Measurements from ENCODE around the gene OPA3.
A peak's percentile ranks its signal among the peaks of the same experiment; 100 is the strongest.

OPA3 gene

DNA sequence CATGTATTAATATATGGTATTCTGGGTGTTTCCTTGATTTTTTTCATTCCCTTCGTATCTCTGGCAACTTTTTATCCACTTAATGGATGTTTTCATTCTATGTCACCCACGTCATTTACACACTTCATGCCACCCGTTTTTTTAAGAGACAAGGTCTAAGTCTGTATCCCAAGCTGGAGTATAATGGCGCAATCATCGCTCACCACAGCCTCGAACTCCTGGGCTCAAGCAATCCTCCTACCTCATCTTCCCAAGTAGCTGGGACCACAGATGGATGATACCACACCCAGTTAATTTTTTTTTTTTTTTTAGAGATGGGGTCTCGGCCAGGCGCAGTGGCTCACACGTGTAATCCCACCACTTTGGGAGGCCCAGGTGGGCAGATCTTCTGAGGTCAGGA lies 80.7 kb downstream of the OPA3 start:
- DNase-seq (ENCODE audit: low read depth) = no peak

DNA sequence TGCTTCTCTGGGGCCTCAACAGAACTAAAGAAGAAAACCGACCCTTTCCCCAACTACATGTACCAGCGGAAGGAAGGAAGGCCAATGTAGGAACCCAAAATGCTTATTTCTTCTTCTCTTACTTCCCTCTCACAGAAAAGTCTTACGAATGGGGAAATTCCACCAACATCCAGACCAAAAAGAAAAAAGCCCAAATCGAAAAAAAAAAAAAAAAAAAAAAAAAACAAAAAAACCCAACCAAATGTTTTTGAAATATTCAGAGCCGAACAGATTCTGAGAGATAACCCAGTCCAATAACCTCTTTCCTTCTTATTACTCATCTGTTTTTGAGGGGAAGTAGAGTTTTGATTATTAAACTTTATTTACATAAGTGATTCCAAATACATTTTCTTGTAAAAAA lies 82.5 kb downstream of the OPA3 start:
- DNase-seq (ENCODE audit: low read depth) = no peak

DNA sequence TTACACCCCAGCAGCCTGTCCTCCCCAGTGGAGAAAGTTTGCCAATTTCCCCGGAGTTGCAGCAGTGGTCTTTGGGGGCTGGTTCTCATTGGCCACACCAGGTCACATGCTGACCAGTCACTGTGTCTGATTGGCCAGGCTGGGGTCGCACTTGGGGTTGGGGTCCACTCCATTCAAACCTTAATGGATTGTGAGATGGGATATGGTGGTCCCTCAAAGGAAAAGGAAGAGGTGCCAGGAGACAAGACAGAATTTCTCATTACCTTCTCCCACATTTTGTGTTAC lies 82.9 kb downstream of the OPA3 start:
- no peak for DNase-seq (ENCODE audit: low read depth)

DNA sequence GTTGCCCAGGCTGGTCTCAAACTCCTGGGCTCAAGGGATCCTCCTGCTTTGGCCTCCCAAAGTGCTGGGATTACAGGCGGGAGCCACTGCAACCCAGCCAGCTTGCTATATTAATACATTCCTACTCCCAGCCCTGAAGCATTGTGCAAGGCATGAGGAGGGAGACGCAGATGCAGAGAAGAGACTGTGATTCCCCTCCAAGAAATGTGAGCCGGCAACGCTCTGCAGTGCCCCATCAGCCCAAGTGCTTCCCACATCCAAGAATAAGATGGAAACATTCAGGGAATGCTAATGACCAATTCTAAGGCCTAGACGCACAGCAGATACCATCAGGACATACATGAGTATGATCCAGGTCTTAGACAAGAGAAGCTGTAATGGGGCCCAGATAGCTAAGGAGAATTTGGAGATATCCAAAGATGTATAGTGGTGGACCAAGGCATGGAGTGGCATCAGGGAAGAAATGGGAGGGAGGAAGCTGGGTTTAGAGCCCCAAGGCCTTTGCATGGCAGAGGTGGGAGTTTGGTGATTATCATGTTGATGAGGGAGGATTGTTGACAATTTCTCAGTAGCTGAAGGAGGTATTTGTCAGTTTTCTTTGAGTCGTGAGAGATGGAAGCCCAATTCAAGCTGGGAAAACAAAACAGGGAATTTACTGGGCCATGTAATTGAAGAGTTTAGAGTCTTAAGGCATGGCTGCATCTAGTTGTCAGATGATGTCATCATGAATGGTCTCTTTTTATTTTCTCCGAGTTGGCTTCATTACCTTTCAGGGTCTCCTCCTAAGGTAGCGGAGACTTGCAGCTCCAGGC lies 83.5 kb downstream of the OPA3 start:
- DNase-seq (ENCODE audit: low read depth) = no peak

DNA sequence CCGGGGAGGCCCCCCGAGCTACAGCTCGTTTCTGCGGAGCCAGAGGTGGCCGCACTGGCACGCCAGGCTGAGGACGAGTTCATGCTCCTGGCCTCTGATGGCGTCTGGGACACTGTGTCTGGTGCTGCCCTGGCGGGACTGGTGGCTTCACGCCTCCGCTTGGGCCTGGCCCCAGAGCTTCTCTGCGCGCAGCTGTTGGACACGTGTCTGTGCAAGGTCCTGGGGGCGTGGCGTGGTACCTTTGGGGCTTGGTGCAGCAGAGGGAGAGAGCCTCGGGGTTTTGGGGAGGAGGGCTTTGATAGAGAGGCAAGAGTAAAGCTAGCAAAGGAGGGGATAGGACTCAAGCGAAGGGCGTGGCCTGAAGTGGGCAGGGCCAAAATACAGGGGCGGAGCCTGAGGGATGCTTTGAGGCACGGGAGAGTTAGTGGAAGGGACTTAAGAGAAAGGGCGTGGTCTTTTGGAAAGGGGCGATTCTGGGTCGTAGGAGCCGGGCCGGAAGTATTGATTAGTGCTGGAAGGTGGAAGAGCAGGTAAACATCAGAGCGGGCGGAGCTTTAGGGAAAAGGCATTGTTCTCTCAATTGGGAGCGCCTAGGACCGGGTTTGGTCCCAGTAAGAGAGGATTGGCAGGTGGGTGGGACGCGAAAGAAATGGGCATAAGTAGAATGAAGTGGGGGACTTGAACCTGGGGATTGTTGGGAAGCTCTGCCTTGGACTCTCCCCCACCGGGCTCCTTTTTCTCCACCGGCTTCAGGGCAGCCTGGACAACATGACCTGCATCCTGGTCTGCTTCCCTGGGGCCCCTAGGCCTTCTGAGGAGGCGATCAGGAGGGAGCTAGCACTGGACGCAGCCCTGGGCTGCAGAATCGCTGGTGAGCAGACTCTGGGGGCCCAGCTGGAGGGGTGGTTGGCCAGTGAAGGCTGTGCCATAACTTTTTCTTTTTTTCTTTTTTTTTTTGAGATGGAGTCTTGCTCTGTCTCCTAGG lies 85.1 kb downstream of the OPA3 start:
- DNase-seq (ENCODE audit: low read depth) = peak; percentile 55

DNA sequence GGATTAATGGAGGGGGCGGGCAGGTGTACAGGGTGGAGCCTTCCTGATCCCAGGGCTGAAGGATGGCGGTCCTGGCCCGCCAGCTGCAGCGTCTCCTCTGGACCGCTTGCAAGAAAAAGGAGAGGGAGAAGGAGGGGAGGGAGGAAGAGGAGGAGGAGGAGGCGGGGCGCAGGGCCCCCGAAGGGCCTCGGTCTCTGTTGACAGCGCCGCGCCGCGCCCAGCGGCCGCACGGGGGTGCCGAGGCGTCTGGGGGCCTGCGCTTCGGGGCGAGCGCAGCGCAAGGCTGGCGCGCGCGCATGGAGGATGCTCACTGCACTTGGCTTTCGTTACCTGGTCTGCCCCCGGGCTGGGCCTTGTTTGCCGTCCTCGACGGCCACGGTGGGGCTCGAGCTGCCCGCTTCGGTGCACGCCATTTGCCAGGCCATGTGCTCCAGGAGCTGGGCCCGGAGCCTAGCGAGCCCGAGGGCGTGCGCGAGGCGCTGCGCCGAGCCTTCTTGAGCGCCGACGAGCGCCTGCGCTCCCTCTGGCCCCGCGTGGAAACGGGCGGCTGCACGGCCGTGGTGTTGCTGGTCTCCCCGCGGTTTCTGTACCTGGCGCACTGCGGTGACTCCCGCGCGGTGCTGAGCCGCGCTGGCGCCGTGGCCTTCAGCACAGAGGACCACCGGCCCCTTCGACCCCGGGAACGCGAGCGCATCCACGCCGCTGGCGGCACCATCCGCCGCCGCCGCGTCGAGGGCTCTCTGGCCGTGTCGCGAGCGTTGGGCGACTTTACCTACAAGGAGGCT lies 86.0 kb downstream of the OPA3 start, which contains the start of gene PPM1N:
TSS of gene PPM1N (plus strand) at position 33 of the 785 bp plus-strand sequence. CDS start at position 63, 30 bp downstream.
- no peak for DNase-seq (ENCODE audit: low read depth)

DNA sequence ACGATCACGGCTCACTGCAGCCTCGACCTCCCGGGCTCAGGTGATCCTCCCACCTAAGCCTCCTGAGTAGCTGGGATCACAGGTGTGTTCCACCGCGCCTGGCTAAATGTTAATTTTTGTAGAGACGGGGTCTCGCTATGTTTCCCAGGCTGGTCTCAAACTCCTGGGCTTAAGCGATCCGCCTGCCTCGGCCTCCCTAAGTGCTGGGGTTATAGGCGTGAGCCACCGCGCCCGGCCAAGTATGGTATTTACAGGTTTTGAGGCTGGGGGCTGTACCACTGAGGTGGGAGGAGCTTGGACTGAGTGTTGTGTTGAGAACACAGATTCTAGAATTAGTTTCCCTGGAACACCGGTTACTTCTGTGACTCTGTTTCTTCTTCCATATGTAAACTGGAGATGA lies 86.8 kb downstream of the OPA3 start:
- no peak for DNase-seq (ENCODE audit: low read depth)

DNA sequence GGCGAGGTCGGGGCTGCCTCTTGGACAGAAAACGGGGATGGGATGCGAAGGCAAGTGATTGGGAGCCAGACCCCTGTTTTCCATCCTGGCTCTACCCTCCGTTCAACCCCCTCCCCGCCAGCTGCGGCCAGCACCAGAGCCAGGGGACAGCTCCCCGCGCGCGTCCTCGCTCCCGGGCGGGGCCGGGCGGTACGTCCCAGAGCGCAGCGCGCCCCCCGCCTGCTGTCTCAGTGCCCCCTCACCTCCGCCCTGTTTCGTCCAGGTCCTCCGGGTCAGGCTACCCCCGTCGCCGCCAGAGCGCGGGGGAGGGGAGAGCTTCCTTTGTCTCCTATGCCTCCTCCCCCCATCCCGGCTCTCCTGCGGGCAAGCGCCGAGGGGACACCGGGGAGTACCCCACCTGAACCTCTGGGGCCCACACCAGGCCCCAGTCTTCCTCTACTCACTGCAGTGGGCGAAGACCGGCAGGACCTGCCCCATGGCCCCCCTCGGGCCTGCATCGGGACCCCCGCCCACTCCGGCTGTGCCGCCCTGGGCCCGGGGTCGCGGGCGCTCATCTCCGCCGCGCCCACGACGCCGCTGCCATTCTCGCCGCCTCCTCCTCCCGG lies 88.2 kb downstream of the OPA3 start:
- no peak for DNase-seq (ENCODE audit: low read depth)

DNA sequence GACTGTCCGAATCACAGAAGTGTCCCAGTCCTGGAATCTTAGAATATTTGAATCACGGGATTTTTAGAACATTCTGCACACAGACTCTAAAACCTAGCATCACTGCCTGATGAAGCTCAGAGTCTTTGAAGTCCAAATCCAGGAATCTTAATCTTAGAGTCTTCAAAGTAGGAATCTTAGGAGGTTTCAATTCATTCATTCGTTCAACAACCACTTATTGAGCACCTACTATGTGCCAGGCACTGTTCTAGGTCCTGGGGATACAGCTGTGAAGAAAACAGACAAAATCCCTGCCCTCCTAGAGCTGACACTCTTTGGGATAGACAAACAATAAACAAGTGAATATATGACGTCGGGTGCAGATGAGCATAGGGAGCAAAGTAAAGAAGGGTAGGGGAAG lies 89.4 kb downstream of the OPA3 start:
- no peak for DNase-seq (ENCODE audit: low read depth)

DNA sequence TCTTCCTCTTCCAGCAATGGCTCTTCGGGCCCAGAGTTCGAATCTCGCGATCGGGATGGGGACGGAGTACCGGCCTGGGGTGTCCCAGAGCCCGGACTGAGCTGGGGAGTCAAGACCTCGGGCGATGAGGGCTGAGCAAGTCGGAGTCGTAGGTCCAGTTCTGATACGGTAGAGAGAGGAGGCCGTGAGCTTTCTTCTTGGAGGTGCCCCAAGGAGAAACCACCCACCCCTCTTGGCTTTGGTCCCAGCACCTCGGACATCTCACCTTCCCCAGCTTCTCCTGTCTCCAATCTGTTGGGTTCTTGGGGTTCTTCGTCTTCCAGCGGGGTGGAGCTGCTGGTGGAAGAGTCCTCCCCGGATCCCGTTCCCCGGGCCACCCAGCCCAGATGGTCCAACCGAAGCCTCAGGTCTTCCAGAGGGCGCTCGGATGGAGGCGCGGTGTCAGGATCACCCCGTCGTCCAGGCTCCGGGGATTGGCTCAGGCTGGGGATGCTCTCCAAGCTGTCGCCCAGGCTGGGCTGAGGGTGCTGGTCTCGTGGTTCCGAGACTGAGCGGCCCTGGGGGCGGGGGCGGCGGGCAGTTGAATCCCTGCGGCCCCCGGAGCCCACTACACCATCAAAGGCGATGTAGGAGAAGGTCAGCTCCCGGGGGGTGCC lies 90.2 kb downstream of the OPA3 start:
- no peak for DNase-seq (ENCODE audit: low read depth)

DNA sequence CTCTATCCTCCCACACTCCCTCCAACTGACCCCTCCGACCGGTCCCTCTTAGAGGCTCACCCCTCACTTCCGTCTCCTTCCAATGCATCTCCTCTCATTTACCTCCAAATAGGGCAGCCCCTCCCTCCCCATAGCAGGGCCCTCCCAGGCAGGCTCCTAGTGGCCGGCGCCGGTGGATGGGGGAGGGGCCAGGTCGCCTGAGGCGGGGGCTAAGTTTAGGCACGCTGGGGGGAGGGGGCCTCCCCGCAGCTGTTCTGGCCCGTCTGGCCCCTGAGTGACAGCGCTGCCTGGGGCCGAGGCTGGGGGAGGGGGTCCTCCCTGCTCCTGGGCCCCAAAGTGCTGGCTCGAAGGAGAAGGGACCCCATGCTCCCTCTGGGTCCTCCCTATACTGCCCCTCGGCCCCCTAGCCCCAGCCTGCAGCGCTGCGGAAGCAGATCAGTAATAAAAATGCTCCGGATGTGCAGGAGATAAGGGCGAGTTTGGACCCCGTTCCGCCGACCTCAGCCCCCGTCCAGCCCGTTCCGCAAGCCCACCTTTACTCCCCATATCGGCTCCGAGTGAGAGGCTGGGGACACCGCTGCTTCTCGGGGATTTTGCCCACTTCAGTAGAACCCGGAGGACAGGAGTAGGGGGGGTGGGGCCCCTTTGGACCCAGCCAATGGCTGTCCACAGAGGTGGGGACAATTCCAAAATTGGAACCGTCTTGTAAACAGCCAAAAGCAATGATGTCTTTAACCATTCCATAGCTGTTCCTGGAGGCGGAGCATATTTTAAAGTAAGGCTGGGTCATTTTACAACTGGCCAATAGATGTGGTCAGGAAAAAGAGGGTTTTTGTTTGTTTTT lies 91.8 kb downstream of the OPA3 start:
- no peak for DNase-seq (ENCODE audit: low read depth)

DNA sequence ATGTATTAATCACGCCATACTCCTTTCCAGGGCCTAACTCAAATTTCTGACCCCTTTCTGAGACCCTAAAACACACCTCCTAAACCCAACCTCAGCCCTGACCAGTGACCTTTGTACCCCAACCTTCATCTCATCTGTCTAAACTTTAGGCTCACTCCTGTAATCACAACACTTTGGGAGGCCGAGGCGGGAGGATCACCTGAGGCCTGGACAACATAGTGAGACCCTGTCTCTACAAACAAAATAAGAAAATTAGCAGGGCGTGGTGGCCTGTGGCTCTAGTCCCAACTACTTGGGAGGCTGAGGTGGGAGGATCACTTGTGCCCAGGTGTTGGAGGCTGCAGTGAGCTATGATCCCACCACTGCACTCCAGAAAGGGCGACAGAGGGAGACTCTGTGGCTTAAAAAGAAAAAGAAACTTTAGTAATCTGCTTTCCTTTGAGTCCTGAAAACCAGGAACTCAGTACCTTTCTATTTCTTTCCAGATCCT lies 92.4 kb downstream of the OPA3 start:
- no peak for DNase-seq (ENCODE audit: low read depth)

DNA sequence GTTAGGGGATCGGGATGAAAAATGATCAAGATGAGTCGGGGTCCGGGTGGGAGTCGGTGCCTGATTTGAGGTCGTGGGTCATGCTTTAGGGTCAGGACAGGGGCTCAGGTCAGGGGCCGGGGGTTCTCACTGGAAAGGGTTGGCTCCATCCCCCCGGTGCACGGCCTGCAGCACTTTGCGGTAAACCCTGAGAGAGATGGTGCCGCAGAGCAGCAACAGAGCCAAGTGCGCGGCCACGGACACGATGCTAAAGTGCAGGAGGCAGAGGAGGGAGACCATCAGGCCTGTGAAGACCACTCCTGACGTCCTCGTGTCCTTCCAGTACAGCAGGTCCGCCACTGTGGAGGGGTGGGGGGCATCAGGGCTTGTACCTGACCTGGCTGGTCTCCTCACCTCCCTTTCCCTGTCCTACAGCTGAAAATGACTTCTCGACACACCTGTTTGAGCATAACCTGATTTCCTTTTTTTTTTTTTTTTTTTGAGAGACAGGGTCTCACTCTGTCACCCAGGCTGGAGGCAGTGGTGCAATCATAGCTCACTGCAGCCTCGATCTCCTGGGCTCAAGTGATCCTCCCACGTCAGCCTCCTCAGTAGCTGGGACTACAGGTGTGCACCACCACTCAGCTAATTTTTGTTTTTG lies 95.3 kb downstream of the OPA3 start:
- no peak for DNase-seq (ENCODE audit: low read depth)

DNA sequence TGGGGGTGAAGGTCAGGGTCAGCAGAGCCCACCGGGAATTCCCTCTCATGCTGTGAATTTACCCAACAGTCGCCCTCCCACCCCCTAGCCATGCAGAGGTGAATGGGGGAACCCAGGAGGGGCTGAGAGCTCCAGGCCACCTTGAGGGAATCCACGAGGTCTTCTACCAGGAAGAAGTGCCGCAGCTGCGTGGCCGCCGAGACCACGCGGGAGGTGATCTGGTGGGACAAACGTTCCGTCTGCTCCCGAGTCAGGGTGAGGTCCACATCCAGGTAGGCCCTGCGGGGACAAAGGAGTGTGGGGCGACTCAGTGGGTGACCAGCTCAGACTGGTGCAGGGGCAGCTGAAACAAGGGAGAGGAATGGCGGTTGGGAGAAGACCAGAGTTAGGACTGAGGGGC lies 95.9 kb downstream of the OPA3 start:
- DNase-seq (ENCODE audit: low read depth) = no peak

DNA sequence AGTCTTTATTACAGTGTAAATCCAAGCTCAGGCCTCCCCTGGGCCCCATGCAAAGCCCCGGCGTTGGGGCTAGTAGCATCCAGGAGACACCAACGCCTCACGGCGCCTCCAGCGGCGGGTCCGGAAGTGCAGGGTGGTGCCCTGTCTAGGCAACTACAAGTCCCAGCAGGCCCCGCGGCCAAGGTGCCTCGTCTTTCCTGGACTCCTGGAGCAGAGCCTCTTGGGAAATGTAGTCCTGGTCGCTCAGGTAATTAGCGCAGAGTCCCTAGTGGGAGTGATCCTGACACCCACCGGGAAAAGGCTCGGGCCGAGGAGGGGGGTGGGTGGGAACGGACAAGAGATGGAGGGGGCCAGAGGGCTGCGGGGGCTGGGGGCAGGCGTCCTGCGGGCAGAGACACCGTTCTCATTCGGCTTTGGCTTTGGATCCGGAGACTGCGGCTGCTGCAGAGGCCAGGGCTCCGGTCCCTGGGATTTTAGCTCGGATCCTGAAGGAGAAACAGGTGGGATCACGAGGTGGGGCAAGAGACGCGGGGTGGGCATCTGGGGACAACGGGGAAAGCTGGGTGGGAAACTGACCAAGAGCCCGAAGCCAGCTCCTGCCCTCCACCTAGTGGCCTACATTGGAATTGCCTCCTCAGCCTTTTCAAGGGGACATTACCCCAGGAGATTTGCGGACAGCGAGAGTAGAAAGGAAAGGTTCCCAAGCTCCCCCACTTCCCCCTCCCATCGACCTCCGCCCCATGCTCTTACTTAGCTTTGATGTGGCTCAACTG lies 99.1 kb downstream of the OPA3 start:
- DNase-seq (ENCODE audit: low read depth) = peak; percentile 96

DNA sequence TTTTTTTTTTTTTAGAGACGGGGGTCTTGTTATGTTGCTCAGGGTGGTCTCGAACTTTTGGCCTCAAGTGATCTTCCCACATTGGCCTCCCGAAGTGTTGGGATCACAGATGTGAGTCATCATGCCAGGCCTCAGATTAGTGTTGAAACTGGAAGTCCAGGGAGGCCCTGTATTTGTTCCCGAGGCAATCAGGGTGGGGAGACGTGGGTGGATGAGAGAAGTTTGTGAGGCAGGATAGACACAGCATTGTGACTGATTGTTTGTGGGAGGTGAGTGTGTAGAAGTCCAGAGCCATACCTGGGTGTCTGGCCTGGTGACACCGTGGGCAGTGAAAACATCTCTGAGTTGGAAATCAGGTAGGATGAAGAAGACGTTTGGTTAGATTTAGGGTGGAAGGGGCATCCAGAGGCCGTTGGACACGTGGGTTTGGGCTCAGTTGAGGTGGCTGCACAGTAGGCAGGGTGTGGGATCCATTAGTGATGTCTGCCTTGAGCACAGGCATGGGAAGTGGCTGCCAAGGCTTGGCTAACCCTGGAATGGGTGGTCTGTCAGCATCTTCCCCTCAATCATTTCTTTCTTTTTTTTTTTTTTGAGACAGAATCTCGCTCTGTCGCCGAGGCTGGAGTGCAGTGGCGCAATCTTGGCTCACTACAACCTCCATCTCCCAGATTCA lies 100.2 kb downstream of the OPA3 start:
- no peak for DNase-seq (ENCODE audit: low read depth)

DNA sequence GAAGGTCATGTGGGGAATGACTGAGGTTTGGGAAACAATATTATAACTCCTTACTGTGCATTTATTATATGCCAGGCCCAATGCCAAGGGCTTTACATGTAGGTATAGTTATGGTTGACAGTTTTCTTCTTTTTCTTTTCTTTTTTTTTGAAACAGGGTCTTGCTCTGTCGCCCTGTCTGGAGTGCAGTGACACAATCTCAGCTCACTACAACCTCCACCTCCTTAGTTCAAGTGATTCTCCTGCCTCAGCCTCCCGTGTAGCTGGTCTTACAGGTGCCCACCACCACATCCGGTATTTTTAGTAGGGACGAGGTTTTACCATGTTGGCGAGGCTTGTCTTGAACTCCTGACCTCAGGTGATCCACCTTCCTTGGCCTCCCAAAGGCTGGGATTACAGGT lies 101.6 kb downstream of the OPA3 start:
- DNase-seq (ENCODE audit: low read depth) = no peak

DNA sequence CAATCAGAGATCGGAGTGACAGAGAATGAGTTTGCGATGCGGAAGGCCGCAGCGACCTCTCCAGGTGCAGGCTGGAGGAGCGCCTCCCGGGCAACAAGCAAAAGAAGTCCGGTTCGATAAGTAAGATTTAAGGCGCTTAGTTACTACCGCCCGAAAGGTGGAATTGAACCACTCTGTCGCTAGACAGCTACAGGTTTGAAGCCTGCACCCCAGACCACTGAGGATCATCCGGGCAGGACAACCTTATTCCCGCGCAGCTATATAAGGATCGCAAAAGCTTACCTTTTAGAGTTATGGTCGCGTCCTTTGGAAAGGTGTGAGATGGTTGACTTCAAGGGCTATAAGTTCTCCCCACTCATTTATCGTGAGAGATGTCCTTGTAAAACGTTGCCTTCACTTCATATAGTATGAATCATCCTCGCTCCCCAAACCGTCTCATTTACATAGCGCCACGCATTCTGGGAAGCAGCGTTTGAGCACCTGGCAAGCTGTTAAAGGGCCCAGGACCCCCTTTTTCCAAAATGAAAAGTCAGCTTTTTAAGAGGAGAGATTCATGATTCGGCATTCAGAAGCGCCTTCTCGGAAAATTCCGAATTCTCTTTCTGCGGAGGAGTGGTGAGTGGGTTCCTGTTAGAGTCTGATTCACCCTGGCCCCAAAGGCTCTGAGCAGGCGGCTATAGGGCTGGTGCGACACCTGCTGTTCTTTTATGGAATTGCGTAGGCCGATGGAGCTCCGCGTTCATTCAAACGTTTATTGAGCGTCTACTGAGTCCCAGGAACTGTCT lies 106.0 kb downstream of the OPA3 start:
- DNase-seq (ENCODE audit: low read depth) = peak; percentile 84

Measured in stimulated activated CD8-positive, alpha-beta memory T cell treated with anti-CD3 and anti-CD28 coated beads, Interleukin-7, amount 100 ng/mL, for 24 hours (primary cell).